WTC11 (cell line): ENCODE results near the gene ZNF888. TPM values are rescaled to one million over a fixed set of nuclear protein-coding genes. Genes with fewer than 3 reads are reported as not detected.
"Not testable (repeated sequence)": the region's sequence is repeated elsewhere in the genome, so short reads cannot be mapped to it uniquely, and the experiment has no call there.

ENCODE experiments used
- ATAC-seq: fragments of 200-7000 bp; cut with Tn5 transposase; 2 replicates; pipeline ENCODE4 v1.10.0; 2021; ENCODE audit warnings: mild to moderate bottlenecking, moderate library complexity
- CTCF ChIA-PET: fragments of 300-600 bp; sonication (Branson Sonifier 250); formaldehyde crosslinking; loops from one replicate; lab custom pipeline; 2021; ENCODE audit warnings: antibody characterized with exemption; lab: Charles Lee
- POLR2A ChIA-PET: fragments of 350-600 bp; sonication (Branson Sonifier 250); formaldehyde crosslinking; loops from one replicate; lab custom pipeline; 2021; ENCODE audit warnings: antibody characterized with exemption; lab: Charles Lee
- DNase-seq: peaks from one replicate; pipeline ENCODE4 v3.0.0; 2021; ENCODE audit warnings: low spot score
- H3K27ac Mint-ChIP-seq: 2 replicates; pipeline ENCODE4 v1.8.0; 2021; ENCODE audit warnings: mixed read lengths
- H3K27me3 Mint-ChIP-seq: 2 replicates; pipeline ENCODE4 v1.8.0; 2021; ENCODE audit warnings: low read depth, mild to moderate bottlenecking, moderate library complexity, mixed read lengths
- H3K36me3 Mint-ChIP-seq: 2 replicates; pipeline ENCODE4 v1.8.0; 2021; ENCODE audit warnings: mixed read lengths
- H3K4me1 Mint-ChIP-seq: 2 replicates; pipeline ENCODE4 v1.8.0; 2022; ENCODE audit warnings: mixed read lengths
- H3K4me3 Mint-ChIP-seq: 2 replicates; pipeline ENCODE4 v1.8.0; 2021; ENCODE audit warnings: mild to moderate bottlenecking, moderate library complexity, mixed read lengths
- H3K9me3 Mint-ChIP-seq: 2 replicates; pipeline ENCODE4 v1.8.0; 2021; ENCODE audit warnings: mixed read lengths
- PRDM15 ChIP-seq: sonication (generic); formaldehyde crosslinking; IDR thresholded peaks from 2 replicates; pipeline ENCODE4 v1.8.0; 2022; ENCODE audit warnings: missing genetic modification reagents
- ZNF263 ChIP-seq: sonication (generic); formaldehyde crosslinking; IDR thresholded peaks from 2 replicates; pipeline ENCODE4 v1.8.1; 2022; ENCODE audit warnings: low read depth, mild to moderate bottlenecking, moderate library complexity, missing genetic modification reagents
- ZNF423 ChIP-seq: fragments of 250-450 bp; sonication (Bioruptor Pico); IDR thresholded peaks from 2 replicates; pipeline ENCODE4 v2.1.2; 2022; ENCODE audit warnings: mild to moderate bottlenecking, moderate library complexity
- total RNA-seq: library from RNA; stranded (reverse); gene quantifications from 3 replicates; pipeline ENCODE4 v1.2.3, GENCODE V29; 2021

Gene ZNF888
- total RNA-seq, 1 experiment from 2014 or later: 9.8 TPM

GRCh38 chr19:52857378-52858191, 65.6 kb downstream of the ZNF888 start, which contains the start of gene ZNF468:
TSS of gene ZNF468 (minus strand) at chr19:52857619. CDS start at chr19:52854272, 3,347 bp downstream.
- Mint-ChIP-seq H3K4me3 (peak within 1 kb of the TSS; percentile 91), H3K36me3 (peaks cover 11% of the 10 kb centered on the region), H3K27ac (peak within 1 kb of the TSS; percentile 68; the same call in 1 of the 2 replicates)
- DNase-seq: peak; percentile 84
- POLR2A ChIA-PET, H3K9me3 Mint-ChIP-seq, CTCF ChIA-PET, H3K4me1 Mint-ChIP-seq, H3K27me3 Mint-ChIP-seq: not testable (repeated sequence)
- peak; percentile 99 for ATAC-seq
- TF ChIP-seq ZNF263 (CRISPR knock-in tag): peak; percentile 56; the same call in 1 of the 2 replicates
- peak; percentile 89 for TF ChIP-seq PRDM15 (CRISPR knock-in tag)
- TF ChIP-seq ZNF423 (CRISPR knock-in tag): 0 out of 2 replicates have a peak, but pooled peaks have one; percentile 15

- H3K27ac Mint-ChIP-seq: 0 out of 2 replicates have a peak overlapping the region, but pooled peaks have one; percentile 10
- H3K4me3 Mint-ChIP-seq: peak overlapping the region; percentile 91
- H3K9me3 Mint-ChIP-seq, CTCF ChIA-PET, H3K4me1 Mint-ChIP-seq, POLR2A ChIA-PET, H3K27me3 Mint-ChIP-seq: not testable (repeated sequence)
- H3K36me3 Mint-ChIP-seq: peaks cover 14% of the 10 kb centered on the region
- DNase-seq: peak; percentile 30
- ATAC-seq: peak; percentile 60
Observed at GRCh38 chr19:52856540-52857377, 66.5 kb downstream of the ZNF888 start.

Other genes starting within 250 kb of the ZNF888 start
- gene ZNF611, start 188.4 kb downstream of the ZNF888 start, total RNA-seq: 18.0 to 22.4 TPM (median 19.9 TPM) in 3 replicates
- 11.7 to 13.4 TPM (median 13.2 TPM) in 3 replicates for gene ZNF600, start 136.6 kb downstream of the ZNF888 start, total RNA-seq
- gene ZNF28, start 101.8 kb downstream of the ZNF888 start, total RNA-seq: 25.7 to 26.7 TPM (median 26.1 TPM) in 3 replicates
- 26.9 to 32.0 TPM (median 29.5 TPM) in 3 replicates for gene ZNF468, start 65.8 kb downstream of the ZNF888 start, total RNA-seq
- 23.7 to 25.4 TPM (median 23.8 TPM) in 3 replicates for gene ZNF320, start 25.8 kb downstream of the ZNF888 start, total RNA-seq
- gene ZNF816, start 39.5 kb upstream of the ZNF888 start, total RNA-seq: 10.8 to 15.3 TPM (median 12.4 TPM) in 3 replicates
- gene ERVV-1, start 90.5 kb upstream of the ZNF888 start, total RNA-seq: not detected in 3 replicates
- 0.26 to 0.46 TPM (median 0.46 TPM) in 3 replicates for gene ERVV-2, start 121.3 kb upstream of the ZNF888 start, total RNA-seq
- 53.8 to 54.6 TPM (median 54.5 TPM) in 3 replicates for gene ZNF160, start 180.0 kb upstream of the ZNF888 start, total RNA-seq
- 9.3 to 11.2 TPM (median 11.2 TPM) in 3 replicates for gene ZNF415, start 209.5 kb upstream of the ZNF888 start, total RNA-seq
- 10.9 to 11.3 TPM (median 11.0 TPM) in 3 replicates for gene ZNF347, start 235.6 kb upstream of the ZNF888 start, total RNA-seq